ENCODE results near the gene MAPK11.

MAPK11 gene

GRCh38 chr22:50232481-50233151, 37.6 kb downstream of the MAPK11 start:
- TF ChIP-seq, protein P1, sequence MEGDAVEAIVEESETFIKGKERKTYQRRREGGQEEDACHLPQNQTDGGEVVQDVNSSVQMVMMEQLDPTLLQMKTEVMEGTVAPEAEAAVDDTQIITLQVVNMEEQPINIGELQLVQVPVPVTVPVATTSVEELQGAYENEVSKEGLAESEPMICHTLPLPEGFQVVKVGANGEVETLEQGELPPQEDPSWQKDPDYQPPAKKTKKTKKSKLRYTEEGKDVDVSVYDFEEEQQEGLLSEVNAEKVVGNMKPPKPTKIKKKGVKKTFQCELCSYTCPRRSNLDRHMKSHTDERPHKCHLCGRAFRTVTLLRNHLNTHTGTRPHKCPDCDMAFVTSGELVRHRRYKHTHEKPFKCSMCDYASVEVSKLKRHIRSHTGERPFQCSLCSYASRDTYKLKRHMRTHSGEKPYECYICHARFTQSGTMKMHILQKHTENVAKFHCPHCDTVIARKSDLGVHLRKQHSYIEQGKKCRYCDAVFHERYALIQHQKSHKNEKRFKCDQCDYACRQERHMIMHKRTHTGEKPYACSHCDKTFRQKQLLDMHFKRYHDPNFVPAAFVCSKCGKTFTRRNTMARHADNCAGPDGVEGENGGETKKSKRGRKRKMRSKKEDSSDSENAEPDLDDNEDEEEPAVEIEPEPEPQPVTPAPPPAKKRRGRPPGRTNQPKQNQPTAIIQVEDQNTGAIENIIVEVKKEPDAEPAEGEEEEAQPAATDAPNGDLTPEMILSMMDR (IDR thresholded peaks at IDR 0.05; ENCODE audit: borderline replicate concordance, insufficient read depth, low read depth, low read length): no peak
- no peak overlapping the region for H3K4me3 ChIP-seq (ENCODE audit: low read depth, low read length)

GRCh38 chr22:50229370-50229769, 40.8 kb downstream of the MAPK11 start:
- TF ChIP-seq, protein P1 (IDR thresholded peaks at IDR 0.05; ENCODE audit: borderline replicate concordance, insufficient read depth, low read depth, low read length): no peak

GRCh38 chr22:50228366-50228765, 41.8 kb downstream of the MAPK11 start:
- no peak overlapping the region for H3K4me3 ChIP-seq (ENCODE audit: low read depth, low read length)
- TF ChIP-seq, protein P1 (IDR thresholded peaks at IDR 0.05; ENCODE audit: borderline replicate concordance, insufficient read depth, low read depth, low read length): no peak

More at GRCh38 chr22:50229370-50229769, 40.8 kb downstream of the MAPK11 start:
- no peak overlapping the region for H3K4me3 ChIP-seq (ENCODE audit: low read depth, low read length)

- TF ChIP-seq, protein P1 (IDR thresholded peaks at IDR 0.05; ENCODE audit: borderline replicate concordance, insufficient read depth, low read depth, low read length): no peak
- H3K4me3 ChIP-seq (ENCODE audit: low read depth, low read length): no peak overlapping the region
Measured at GRCh38 chr22:50227579-50228215, 42.5 kb downstream of the MAPK11 start.

- TF ChIP-seq, protein P1 (IDR thresholded peaks at IDR 0.05; ENCODE audit: borderline replicate concordance, insufficient read depth, low read depth, low read length): no peak
- no peak overlapping the region for H3K4me3 ChIP-seq (ENCODE audit: low read depth, low read length)
Measured at GRCh38 chr22:50226875-50227165, 43.4 kb downstream of the MAPK11 start.

DNA sequence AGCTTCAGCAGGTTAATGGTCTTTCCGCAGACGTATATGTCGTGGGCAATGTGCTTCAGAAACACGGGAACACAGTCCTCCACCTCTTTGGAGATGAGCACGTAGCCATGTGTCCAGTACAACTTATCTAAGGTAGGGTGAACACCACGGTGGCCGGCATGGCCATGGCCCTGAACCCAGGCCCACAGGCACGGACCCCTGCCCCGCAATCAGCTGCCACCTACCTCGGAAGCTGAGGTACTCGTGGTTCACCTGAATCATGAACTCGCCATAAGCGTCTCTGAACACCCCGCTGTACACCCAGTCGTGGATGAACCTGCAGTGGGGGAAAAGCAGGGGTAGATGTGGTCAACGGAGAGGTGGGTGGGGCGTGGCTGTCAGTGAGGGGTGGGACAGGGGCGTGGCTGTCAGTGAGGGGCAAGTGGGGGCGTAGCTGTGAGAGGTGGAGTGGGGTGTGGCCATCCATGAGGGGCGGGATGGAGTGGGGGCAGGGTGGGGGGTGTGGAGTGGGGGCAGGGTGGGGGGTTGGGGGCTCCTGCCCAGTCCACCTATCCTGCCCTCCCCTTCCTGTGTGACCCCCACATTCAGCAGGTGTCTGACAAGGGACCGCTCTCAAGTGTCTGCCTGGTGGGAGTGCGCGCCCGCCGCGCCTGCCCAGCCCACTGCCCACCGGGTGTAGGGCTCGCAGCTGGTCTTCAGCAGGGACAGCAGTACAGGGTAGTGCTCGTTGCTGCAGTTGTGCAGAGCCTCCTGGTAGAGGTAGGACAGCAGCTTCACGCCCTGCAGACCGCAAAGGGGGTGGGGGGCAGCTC, 43.9 kb downstream of the MAPK11 start:
- TF ChIP-seq, protein P1 (IDR thresholded peaks at IDR 0.05; ENCODE audit: borderline replicate concordance, insufficient read depth, low read depth, low read length): no peak
- no peak overlapping the region for H3K4me3 ChIP-seq (ENCODE audit: low read depth, low read length)

Data from GM12875 (cell line).